Stimulated activated CD8-positive, alpha-beta memory T cell treated with anti-CD3 and anti-CD28 coated beads, Interleukin-12 subunit alpha, Interleukin-12 subunit beta, amount 100 ng/mL, for 4 hours (primary cell): ENCODE data around the gene AUP1.
A peak's percentile ranks its signal among the peaks of the same experiment; 100 is the strongest.

Source experiments
- DNase-seq: peaks from one replicate; pipeline ENCODE4 v3.0.0-alpha.2; 2020; ENCODE audit warnings: low read depth

AUP1 gene

GRCh38 chr2:74535440-74535965 is 6.0 kb upstream of the AUP1 start:
- DNase-seq: no peak

- no peak for DNase-seq
These were observed 4.9 kb upstream of the AUP1 start for GRCh38 chr2:74534411-74534810.

- DNase-seq: no peak
These were observed 4.0 kb upstream of the AUP1 start for GRCh38 chr2:74533464-74533863.

GRCh38 chr2:74532222-74532621 is 2.7 kb upstream of the AUP1 start:
- no peak for DNase-seq

GRCh38 chr2:74531666-74532065 is 2.2 kb upstream of the AUP1 start:
- DNase-seq: no peak

GRCh38 chr2:74530239-74531187 is 1.0 kb upstream of the AUP1 start:
- DNase-seq: no peak

GRCh38 chr2:74528600-74529356 is 728 bp downstream of the AUP1 start:
- no peak for DNase-seq

- no peak for DNase-seq
These were observed 1.8 kb downstream of the AUP1 start for GRCh38 chr2:74527741-74528140.

- no peak for DNase-seq
These were observed 2.8 kb downstream of the AUP1 start for GRCh38 chr2:74526649-74527230.

- DNase-seq: no peak
These were observed 3.5 kb downstream of the AUP1 start, which contains the start of gene DQX1 for GRCh38 chr2:74525717-74526648. DQX1 (minus strand) TSS chr2:74526231; CDS start chr2:74525729, 502 bp downstream.

- DNase-seq: no peak
These were observed 4.4 kb downstream of the AUP1 start for GRCh38 chr2:74524955-74525716.

- no peak for DNase-seq
These were observed 5.5 kb downstream of the AUP1 start for GRCh38 chr2:74524005-74524404.

- DNase-seq: no peak
These were observed 7.0 kb downstream of the AUP1 start for GRCh38 chr2:74522516-74522915.

GRCh38 chr2:74516650-74517049 is 12.9 kb downstream of the AUP1 start:
- DNase-seq: no peak

GRCh38 chr2:74515981-74516633 is 13.4 kb downstream of the AUP1 start:
- peak; percentile 57 for DNase-seq

GRCh38 chr2:74515271-74515980 is 14.1 kb downstream of the AUP1 start:
- DNase-seq: no peak

- no peak for DNase-seq
These were observed 14.9 kb downstream of the AUP1 start, which contains the start of gene TLX2 for GRCh38 chr2:74514368-74515270. TLX2 (plus strand) TSS chr2:74514450; CDS start chr2:74514807, 357 bp downstream.
